Right atrium auricular region (tissue), 2 donors: Measurements from ENCODE around the gene SCN11A. TPM values are rescaled to one million over a fixed set of nuclear protein-coding genes. Genes with fewer than 3 reads are reported as not detected.

ENCODE experiments used
- DNase-seq: peaks from one replicate; pipeline ENCODE4 v3.0.0-alpha.2; 2019; ENCODE audit warnings: low spot score
- H3K27ac ChIP-seq, 2 donors: fragments of 200-600 bp; sonication (generic); 1 replicate in 1 of 2; 2 replicates in 1 of 2; pipeline ENCODE4 v1.5.1; 2016 to 2019
- H3K27me3 ChIP-seq, 2 donors: fragments of 200-600 bp; sonication (generic); one replicate each; pipeline versions ENCODE4 v1.5.1 to v1.6.0; 2017 to 2019
- H3K36me3 ChIP-seq: fragments of 200-600 bp; sonication (generic); one replicate; pipeline ENCODE4 v1.5.1; 2016
- H3K4me1 ChIP-seq, 2 donors: fragments of 200-600 bp; sonication (generic); one replicate each; pipeline versions ENCODE4 v1.5.1 to v1.6.0; 2017 to 2019
- H3K4me3 ChIP-seq, 2 donors: fragments of 200-600 bp; sonication (generic); 1 replicate in 1 of 2; 2 replicates in 1 of 2; pipeline ENCODE4 v1.5.1; 2017 to 2019; ENCODE audit warnings: mild to moderate bottlenecking in 1 of 2, moderate library complexity in 1 of 2
- H3K9me3 ChIP-seq, 2 donors: fragments of 200-600 bp; sonication (generic); one replicate each; pipeline ENCODE4 v1.5.1; 2019
- CTCF ChIP-seq, 2 donors: fragments of 200-600 bp; sonication (generic); IDR thresholded peaks; one replicate each; pipeline ENCODE4 v1.5.1; 2019; ENCODE audit warnings: antibody characterized with exemption in 2 of 2
- total RNA-seq, 2 donors: library from RNA; depleted of rRNA; stranded (reverse); fragments of >200 nt; gene quantifications; one replicate each; pipeline ENCODE4 v1.1.0, GENCODE V29; 2016

Gene SCN11A
- total RNA-seq, 2 donors from 2014 or later = 0.07 to 0.08 TPM

- no peaks in the 10 kb centered on the region for H3K27me3 ChIP-seq
- H3K4me1 ChIP-seq = peaks cover 0 to 23% of the 10 kb centered on the region in 2 donors
- no peak for DNase-seq
- no peak overlapping the region for H3K4me3 ChIP-seq
- H3K9me3 ChIP-seq = no peaks in the 10 kb centered on the region
- no peak overlapping the region for H3K27ac ChIP-seq
- no peak for TF ChIP-seq CTCF (IDR thresholded peaks at IDR 0.05)
- no peaks in the 10 kb centered on the region for H3K36me3 ChIP-seq
These were observed 1.7 kb downstream of the SCN11A start for GRCh38 chr3:39050029-39050428.

- Histone ChIP-seq H3K4me1 (no peaks in the 10 kb centered on the region), H3K4me3 (no peak overlapping the region), H3K27me3 (no peaks in the 10 kb centered on the region), H3K9me3 (peaks cover 0 to 19% of the 10 kb centered on the region in 2 donors), H3K27ac (no peak overlapping the region), H3K36me3 (no peaks in the 10 kb centered on the region)
- no peak for DNase-seq
- no peak for TF ChIP-seq CTCF (IDR thresholded peaks at IDR 0.05)
These were observed 13.6 kb downstream of the SCN11A start for GRCh38 chr3:39038165-39038564.

- no peak overlapping the region for H3K4me3 ChIP-seq
- no peak for TF ChIP-seq CTCF (IDR thresholded peaks at IDR 0.05)
- DNase-seq = no peak
- no peaks in the 10 kb centered on the region for H3K27me3 ChIP-seq
- H3K4me1 ChIP-seq = no peaks in the 10 kb centered on the region
- no peak overlapping the region for H3K27ac ChIP-seq
- H3K36me3 ChIP-seq = no peaks in the 10 kb centered on the region
- H3K9me3 ChIP-seq = peaks cover 0 to 2% of the 10 kb centered on the region in 2 donors
These were observed 22.2 kb downstream of the SCN11A start for GRCh38 chr3:39029556-39029955.

- no peak for TF ChIP-seq CTCF (IDR thresholded peaks at IDR 0.05)
- H3K27me3 ChIP-seq = no peaks in the 10 kb centered on the region
- no peak overlapping the region for H3K4me3 ChIP-seq
- no peaks in the 10 kb centered on the region for H3K36me3 ChIP-seq
- no peak for DNase-seq
- no peak overlapping the region for H3K27ac ChIP-seq
- no peaks in the 10 kb centered on the region for H3K9me3 ChIP-seq
- no peaks in the 10 kb centered on the region for H3K4me1 ChIP-seq
These were observed 23.2 kb downstream of the SCN11A start for GRCh38 chr3:39028546-39028945.

- DNase-seq = no peak
- Histone ChIP-seq H3K4me1 (no peaks in the 10 kb centered on the region), H3K9me3 (no peaks in the 10 kb centered on the region), H3K27me3 (no peaks in the 10 kb centered on the region), H3K27ac (no peak overlapping the region), H3K36me3 (no peaks in the 10 kb centered on the region), H3K4me3 (no peak overlapping the region)
- TF ChIP-seq CTCF (IDR thresholded peaks at IDR 0.05) = no peak
These were observed 26.3 kb downstream of the SCN11A start for GRCh38 chr3:39025222-39025970.

GRCh38 chr3:39024497-39024896 lies 27.2 kb downstream of the SCN11A start:
- no peak overlapping the region for H3K4me3 ChIP-seq
- H3K4me1 ChIP-seq = no peaks in the 10 kb centered on the region
- H3K9me3 ChIP-seq = no peaks in the 10 kb centered on the region
- no peak for DNase-seq
- TF ChIP-seq CTCF (IDR thresholded peaks at IDR 0.05) = no peak
- no peak overlapping the region for H3K27ac ChIP-seq
- H3K36me3 ChIP-seq = no peaks in the 10 kb centered on the region
- no peaks in the 10 kb centered on the region for H3K27me3 ChIP-seq
